ENCODE measurements around the gene RNASET2.

The RNASET2 gene

DNA sequence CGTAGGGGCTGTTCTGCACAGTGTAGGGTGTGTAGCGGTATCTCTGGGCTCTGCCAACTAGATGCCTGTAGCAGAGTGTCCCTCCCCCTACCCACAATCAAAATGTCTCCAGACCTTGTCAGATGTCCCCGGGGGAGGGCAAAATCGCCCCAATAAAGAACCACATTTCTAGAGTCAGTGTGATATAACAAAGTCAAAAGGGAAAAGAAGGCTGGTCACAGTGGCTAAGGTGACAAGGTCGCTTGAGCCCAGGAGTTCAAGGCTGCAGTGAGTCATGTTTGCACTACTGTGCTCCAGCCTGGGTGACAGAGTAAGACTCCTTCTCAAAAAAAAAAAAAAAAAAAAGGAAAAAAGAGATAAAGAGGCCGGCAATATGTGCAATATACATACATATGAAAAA is 31.1 kb upstream of the RNASET2 start:
- peak overlapping the region; percentile 41 for H3K27ac Mint-ChIP-seq

DNA sequence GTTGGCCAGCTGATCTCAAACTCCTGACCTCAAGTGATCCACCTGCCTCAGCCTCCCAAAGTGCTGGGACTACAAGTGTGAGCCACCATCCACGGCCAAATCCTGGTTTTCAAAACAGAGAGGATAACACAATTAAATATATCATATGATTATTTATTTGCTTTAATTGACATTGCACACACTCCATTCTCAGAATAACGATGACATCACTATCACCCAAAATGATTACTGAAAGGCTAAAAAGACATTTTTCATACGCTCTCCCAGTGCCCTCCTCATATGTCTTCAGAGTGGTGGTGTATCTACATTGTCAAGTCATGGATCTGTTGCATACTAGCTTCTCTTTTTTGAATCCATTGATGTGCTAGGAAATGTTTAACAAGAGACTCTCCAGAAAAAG is 24.4 kb upstream of the RNASET2 start:
- no peak overlapping the region for H3K27ac Mint-ChIP-seq

More for the DNA sequence above, 31.1 kb upstream of the RNASET2 start:
- Mint-ChIP-seq H3K4me3 (no peak overlapping the region), H3K9me3 (no peaks in the 10 kb centered on the region), H3K36me3 (peaks cover 7% of the 10 kb centered on the region), H3K27me3 (no peaks in the 10 kb centered on the region), H3K4me1 (peaks cover 14% of the 10 kb centered on the region)
- ATAC-seq (ENCODE audit: low read depth): no peak
- DNase-seq (ENCODE audit: low spot score in 2 of 2): no peak

DNA sequence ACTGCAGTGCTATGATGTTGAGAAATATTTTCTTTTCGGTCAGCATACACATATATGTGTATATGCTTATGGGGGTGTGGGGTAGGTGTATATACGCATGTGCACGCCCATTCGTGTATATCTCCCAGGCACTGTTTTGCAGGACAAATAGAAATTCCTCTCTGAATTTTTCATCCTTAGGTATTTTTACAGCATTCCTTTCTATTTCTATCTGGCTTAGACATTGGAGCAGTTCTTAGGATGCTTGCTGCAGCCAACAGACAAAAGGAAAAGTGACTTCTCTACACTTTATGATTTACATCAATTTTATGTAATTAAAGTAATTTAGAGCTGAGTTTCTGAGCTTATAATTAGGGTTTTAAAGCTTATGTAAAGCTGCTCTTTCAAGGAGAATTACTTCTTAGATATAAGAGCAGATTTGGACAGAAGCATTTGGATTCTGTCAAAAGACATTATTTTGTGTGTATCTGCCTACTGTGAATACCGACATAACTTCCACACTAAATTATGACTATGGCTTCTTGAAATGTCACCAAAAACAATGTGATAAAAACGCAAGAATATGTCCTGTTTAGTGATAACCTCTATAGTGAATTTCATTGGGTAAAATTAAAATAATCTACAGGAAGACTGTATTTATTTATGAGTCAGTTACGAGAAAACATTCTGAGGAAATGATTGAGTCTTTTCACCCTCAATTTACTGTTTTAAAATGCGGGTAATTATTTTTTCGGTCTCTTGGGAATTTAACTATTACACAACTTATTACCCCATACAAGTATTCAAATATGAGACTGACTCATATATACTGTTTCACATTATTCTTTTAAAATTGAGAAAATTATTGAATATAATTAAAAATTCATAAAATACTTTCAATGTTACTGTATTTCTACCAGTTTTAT is 21.5 kb upstream of the RNASET2 start:
- Mint-ChIP-seq H3K4me1 (peaks cover 3% of the 10 kb centered on the region), H3K27me3 (no peaks in the 10 kb centered on the region), H3K36me3 (peaks cover 9% of the 10 kb centered on the region), H3K4me3 (no peak overlapping the region), H3K27ac (no peak overlapping the region), H3K9me3 (peaks cover 1% of the 10 kb centered on the region)
- ATAC-seq (ENCODE audit: low read depth): no peak
- DNase-seq (ENCODE audit: low spot score in 2 of 2): no peak

More for the DNA sequence above, 24.4 kb upstream of the RNASET2 start:
- no peak for DNase-seq (ENCODE audit: low spot score in 2 of 2)
- Mint-ChIP-seq H3K4me3 (no peak overlapping the region), H3K4me1 (peaks cover 6% of the 10 kb centered on the region), H3K27me3 (no peaks in the 10 kb centered on the region), H3K36me3 (peaks cover 10% of the 10 kb centered on the region), H3K9me3 (peaks cover 1% of the 10 kb centered on the region)
- no peak for ATAC-seq (ENCODE audit: low read depth)

DNA sequence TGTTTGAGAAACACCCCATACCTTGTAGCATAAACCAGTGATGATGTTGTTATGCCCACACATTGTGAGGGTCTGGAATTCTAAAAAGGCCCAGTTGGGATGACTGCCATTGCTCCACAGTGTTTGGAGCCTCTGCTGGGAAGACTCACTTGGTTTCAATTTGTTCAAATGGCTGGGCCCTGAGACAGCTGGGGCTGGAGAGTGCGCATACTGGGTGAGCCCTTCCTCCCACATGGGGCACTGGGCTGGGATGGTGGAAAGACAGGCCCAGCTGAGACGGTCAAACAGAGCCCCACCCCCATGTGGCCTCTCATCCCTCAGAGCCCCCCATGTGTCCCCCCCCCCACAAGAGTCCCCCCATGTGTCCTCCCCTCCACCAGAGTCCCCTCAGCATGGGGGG is 20.3 kb upstream of the RNASET2 start:
- no peak overlapping the region for H3K4me3 Mint-ChIP-seq
- DNase-seq (ENCODE audit: low spot score in 2 of 2): no peak
- H3K36me3 Mint-ChIP-seq: peaks cover 4% of the 10 kb centered on the region
- no peaks in the 10 kb centered on the region for H3K27me3 Mint-ChIP-seq
- H3K9me3 Mint-ChIP-seq: no peaks in the 10 kb centered on the region
- no peak for ATAC-seq (ENCODE audit: low read depth)
- no peaks in the 10 kb centered on the region for H3K4me1 Mint-ChIP-seq
- H3K27ac Mint-ChIP-seq: no peak overlapping the region

DNA sequence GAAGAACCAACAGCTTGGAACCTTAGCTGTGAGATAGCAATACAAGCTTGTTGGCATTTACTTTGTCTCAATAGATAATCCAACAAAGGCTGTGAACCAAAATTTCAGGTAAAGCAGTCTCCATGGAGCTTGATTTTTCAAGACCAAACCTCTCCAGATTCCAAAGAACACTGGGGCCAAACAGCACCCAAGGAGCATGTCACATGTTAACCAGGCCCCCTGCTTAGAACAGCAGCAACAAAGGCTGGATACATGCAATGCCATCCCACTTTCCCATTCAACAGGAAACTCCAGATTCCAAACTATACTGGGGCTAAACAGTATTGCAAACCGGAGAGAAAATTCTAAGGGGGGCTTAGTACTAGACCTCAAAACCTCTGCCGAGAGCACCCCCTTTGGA is 15.8 kb upstream of the RNASET2 start:
- H3K4me3 Mint-ChIP-seq: no peak overlapping the region
- H3K9me3 Mint-ChIP-seq: peaks cover 1% of the 10 kb centered on the region
- no peak for ATAC-seq (ENCODE audit: low read depth)
- peaks cover 3% of the 10 kb centered on the region for H3K36me3 Mint-ChIP-seq
- H3K4me1 Mint-ChIP-seq: peaks cover 10% of the 10 kb centered on the region
- H3K27ac Mint-ChIP-seq: no peak overlapping the region
- DNase-seq (ENCODE audit: low spot score in 2 of 2): no peak
- H3K27me3 Mint-ChIP-seq: no peaks in the 10 kb centered on the region

DNA sequence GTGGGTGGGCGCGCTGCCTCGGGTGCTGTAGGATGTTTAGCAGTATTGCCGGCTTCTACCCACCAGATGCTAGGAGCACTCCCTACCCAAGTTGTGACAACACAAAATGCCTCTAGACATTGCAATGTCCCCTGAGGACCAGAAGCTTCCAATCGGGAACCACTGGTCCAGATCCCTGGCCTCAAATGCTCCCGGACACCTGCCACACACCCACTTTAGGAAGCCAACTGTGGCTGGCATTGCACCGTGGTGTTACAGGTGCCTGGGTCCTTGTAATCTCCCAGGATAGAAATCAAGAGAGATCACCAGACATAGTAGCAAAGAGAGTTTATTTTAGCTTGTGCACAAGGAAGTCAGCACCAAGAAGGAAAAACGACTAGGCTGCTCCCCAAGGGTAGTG is 14.9 kb upstream of the RNASET2 start:
- Mint-ChIP-seq H3K27me3 (no peaks in the 10 kb centered on the region), H3K27ac (no peak overlapping the region), H3K4me1 (peaks cover 10% of the 10 kb centered on the region), H3K9me3 (peaks cover 1% of the 10 kb centered on the region), H3K4me3 (no peak overlapping the region), H3K36me3 (peaks cover 3% of the 10 kb centered on the region)
- DNase-seq (ENCODE audit: low spot score in 2 of 2): no peak
- ATAC-seq (ENCODE audit: low read depth): no peak

DNA sequence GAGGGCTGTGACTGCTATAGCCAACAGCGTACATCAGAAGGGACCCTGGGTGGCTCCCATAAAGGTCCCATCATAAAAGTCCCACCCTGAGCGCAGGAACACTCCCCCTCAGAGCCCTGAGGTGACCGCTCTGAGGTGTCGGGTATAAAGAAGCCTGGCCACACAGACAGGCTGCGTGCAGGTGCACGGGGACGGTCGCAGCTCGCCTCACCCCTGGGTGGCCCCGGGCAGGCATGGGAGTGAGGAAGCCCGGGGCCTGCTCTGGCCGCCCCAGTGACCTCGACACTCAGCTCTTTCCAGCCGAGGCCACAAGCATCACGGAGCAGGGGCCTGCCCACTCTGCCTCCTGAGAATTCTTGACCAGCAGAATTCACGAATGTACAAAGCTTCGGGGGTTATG is 14.4 kb upstream of the RNASET2 start:
- peaks cover 3% of the 10 kb centered on the region for H3K36me3 Mint-ChIP-seq
- H3K27ac Mint-ChIP-seq: no peak overlapping the region
- no peak for ATAC-seq (ENCODE audit: low read depth)
- peaks cover 10% of the 10 kb centered on the region for H3K4me1 Mint-ChIP-seq
- no peak for DNase-seq (ENCODE audit: low spot score in 2 of 2)
- H3K27me3 Mint-ChIP-seq: no peaks in the 10 kb centered on the region
- H3K9me3 Mint-ChIP-seq: peaks cover 1% of the 10 kb centered on the region
- no peak overlapping the region for H3K4me3 Mint-ChIP-seq

DNA sequence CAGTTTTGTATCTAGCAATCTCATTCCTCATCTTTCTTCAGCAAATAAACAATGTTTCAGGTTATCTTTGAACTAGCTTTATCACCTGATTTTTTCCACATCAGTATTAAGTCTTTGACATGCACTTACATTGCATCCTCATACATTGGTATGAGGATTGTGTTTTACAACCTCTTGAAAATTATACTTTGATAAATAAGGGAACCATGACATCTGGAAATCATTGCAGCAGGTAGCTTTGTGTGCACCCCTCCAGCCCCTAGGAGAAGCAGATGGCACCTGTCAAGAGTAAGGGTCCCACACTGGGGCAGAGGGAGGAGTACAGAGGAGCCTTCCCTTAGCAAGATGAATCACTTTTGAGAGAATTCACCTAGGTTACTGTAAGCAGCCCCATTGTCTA is 13.7 kb upstream of the RNASET2 start:
- no peak overlapping the region for H3K27ac Mint-ChIP-seq
- no peak for DNase-seq (ENCODE audit: low spot score in 2 of 2)
- peaks cover 3% of the 10 kb centered on the region for H3K36me3 Mint-ChIP-seq
- peaks cover 10% of the 10 kb centered on the region for H3K4me1 Mint-ChIP-seq
- H3K9me3 Mint-ChIP-seq: peaks cover 1% of the 10 kb centered on the region
- no peak overlapping the region for H3K4me3 Mint-ChIP-seq
- no peaks in the 10 kb centered on the region for H3K27me3 Mint-ChIP-seq
- ATAC-seq (ENCODE audit: low read depth): no peak

DNA sequence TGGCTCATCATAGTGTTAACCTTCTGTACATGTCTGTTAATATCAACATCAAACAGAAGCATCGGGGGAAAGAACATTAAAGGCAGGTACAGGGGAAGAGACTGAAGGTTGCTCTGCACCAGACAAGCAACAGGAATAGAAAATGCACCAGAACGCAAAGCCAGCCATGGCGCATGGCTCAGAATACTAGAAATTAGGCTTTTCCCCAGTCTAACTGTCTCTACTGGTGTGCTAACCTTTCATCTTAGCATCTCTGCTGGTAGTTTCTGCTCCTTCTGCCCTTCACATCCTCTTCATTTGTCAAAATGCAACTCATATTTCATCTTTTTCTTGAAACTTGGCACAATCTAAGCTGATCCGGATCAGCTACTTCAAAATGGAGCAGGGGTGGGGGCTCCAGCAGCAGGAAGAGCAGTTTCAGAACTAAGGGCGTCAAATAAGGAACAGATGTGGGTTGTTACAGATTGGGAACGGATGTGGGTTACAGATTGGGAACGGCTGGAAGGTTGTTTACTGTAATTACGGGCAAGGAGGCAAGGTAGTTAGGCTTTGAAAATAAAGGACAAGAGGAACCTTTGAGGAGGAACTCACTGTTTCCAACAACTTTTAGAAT is 13.1 kb upstream of the RNASET2 start:
- DNase-seq (ENCODE audit: low spot score in 2 of 2) (no peak), ATAC-seq (ENCODE audit: low read depth) (no peak)
- H3K36me3 Mint-ChIP-seq: peaks cover 3% of the 10 kb centered on the region
- no peaks in the 10 kb centered on the region for H3K27me3 Mint-ChIP-seq
- no peak overlapping the region for H3K27ac Mint-ChIP-seq
- no peak overlapping the region for H3K4me3 Mint-ChIP-seq
- H3K4me1 Mint-ChIP-seq: peaks cover 10% of the 10 kb centered on the region
- peaks cover 1% of the 10 kb centered on the region for H3K9me3 Mint-ChIP-seq

DNA sequence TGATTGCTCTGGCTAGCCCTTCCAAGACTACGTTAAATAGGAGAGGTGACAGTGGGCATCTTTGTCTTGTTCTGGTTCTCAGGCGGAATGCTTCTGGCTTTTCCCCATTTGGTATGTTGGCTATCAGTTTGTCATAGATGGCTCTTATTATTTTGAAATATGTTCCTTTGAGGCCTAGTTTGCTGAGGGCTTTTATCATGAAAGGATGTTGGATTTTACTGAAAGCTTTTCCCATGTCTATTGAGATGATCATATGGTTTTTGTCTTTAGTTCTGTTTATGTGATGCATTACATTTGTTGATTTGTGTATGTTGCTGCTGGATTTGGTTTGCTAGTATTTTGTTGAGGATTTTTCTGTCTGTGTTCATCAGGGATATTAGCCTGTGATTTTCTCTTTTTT is 9.9 kb upstream of the RNASET2 start:
- DNase-seq (ENCODE audit: low spot score in 2 of 2): no peak
- no peaks in the 10 kb centered on the region for H3K27me3 Mint-ChIP-seq
- H3K4me3 Mint-ChIP-seq: no peak overlapping the region
- H3K9me3 Mint-ChIP-seq: peaks cover 1% of the 10 kb centered on the region
- peaks cover 5% of the 10 kb centered on the region for H3K36me3 Mint-ChIP-seq
- no peak overlapping the region for H3K27ac Mint-ChIP-seq
- ATAC-seq (ENCODE audit: low read depth): no peak
- peaks cover 15% of the 10 kb centered on the region for H3K4me1 Mint-ChIP-seq

DNA sequence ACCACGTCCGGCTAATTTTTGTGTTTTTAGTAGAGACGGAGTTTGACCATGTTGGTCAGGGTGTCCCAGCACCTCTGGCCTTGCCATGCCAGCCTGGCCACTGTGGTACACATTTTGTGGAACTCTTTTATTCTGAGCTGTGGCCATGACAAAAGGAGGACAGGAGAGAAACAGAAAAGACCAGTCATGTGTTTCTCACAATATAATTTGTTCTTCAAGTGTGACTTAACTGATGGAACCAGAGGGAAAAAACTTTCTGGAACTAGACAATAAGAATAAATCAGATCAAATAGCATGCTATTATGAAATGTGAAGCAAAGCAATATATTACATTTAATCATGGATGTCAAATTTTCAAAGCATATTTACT is 4.2 kb upstream of the RNASET2 start:
- Mint-ChIP-seq H3K9me3 (no peaks in the 10 kb centered on the region), H3K4me1 (peaks cover 37% of the 10 kb centered on the region), H3K27ac (peak overlapping the region; percentile 95), H3K4me3 (peak overlapping the region; percentile 87), H3K27me3 (no peaks in the 10 kb centered on the region), H3K36me3 (peaks cover 3% of the 10 kb centered on the region)
- no peak for ATAC-seq (ENCODE audit: low read depth)
- no peak for DNase-seq (ENCODE audit: low spot score in 2 of 2)

DNA sequence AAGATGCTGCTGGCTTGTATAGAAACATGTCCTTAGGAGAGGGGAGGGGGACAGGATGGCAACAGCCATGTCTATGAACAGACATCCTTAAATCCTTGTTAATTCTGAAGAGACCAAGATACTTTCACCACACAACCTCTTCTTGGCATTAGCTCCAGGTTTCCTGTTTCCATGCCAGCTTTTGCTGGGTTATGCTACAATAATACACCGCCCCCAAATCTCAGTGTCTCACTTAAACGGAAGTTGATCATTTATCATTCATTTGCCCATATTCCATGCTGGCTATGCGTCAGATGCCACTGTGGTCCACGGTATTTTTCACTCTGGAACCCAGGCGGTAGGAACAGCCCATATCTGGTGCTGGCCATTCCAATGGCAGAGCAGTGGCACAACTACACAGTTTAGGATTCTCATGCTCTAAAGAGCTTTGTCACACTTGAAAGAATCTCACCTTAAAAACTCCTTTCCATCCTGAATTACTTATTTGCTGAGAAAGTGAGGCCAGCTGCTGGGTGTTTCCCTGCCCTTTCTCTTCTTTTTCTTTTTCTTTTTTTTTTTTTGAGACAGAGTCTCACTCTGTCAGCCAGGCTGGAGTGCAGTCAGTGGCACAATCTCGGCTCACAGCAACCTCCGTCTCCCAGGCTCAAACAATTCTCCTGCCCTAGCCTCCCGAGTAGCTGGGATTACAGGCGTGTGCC is 3.7 kb upstream of the RNASET2 start:
- no peak for ATAC-seq (ENCODE audit: low read depth)
- H3K36me3 Mint-ChIP-seq: peaks cover 7% of the 10 kb centered on the region
- H3K27ac Mint-ChIP-seq: peak overlapping the region; percentile 95
- H3K4me1 Mint-ChIP-seq: peaks cover 40% of the 10 kb centered on the region
- peak overlapping the region; percentile 87 for H3K4me3 Mint-ChIP-seq
- no peaks in the 10 kb centered on the region for H3K27me3 Mint-ChIP-seq
- no peaks in the 10 kb centered on the region for H3K9me3 Mint-ChIP-seq
- no peak for DNase-seq (ENCODE audit: low spot score in 2 of 2)

DNA sequence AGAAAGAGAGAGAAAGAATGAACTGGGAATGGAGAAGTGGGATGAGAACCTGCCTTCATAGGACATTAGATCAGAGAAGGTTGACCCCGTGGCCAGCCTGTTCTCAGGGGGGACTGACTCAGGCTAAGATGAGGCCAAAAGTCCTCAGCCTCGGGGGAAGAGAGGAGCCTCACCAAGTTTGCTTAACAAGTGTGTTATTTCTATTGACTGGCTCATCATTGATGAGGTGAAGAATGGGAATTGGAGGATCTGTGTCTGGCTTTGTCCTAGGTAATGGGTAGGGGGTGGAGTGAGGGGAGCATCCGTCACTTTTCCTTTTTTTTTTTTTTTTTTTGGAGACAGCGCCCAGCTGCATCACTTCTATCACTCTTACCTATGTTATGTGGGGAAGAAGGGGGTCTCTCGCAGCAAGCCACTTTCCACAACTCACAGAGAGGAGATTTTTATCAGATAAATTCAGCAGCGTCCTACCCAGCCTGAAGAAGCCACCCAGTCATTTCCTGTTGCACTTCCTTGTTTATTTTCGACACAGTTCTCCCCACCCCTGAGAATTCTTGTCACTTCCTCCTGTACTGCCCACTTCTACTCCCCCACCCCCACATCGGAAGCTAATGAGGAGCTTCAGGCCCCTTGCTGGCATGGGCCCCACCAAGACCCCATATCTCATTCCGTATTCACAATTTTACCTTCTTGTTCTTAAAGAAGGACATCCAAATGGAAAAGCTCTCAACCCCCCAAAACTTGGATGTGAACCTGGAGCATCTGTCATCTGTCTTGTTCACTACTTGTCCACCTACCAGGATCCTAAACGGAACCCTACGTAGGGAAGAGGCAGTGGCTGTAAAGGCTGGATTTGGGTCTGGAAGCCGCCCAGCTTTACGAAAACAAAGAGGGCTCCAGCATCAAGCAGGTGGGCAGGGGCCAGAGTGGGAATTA is 2.8 kb upstream of the RNASET2 start:
- Mint-ChIP-seq H3K36me3 (peaks cover 9% of the 10 kb centered on the region), H3K27me3 (no peaks in the 10 kb centered on the region), H3K4me3 (peak overlapping the region; percentile 87), H3K27ac (peak overlapping the region; percentile 95), H3K4me1 (peaks cover 44% of the 10 kb centered on the region), H3K9me3 (no peaks in the 10 kb centered on the region)
- DNase-seq (ENCODE audit: low spot score in 2 of 2) (peak; percentile 44 to 53), ATAC-seq (ENCODE audit: low read depth) (peak; percentile 50)
